Fibroblast of lung (primary cell): ENCODE results near the gene UFC1. TPM values are rescaled to one million over a fixed set of nuclear protein-coding genes. Genes with fewer than 3 reads are reported as not detected.

Experiments
- DNase-seq, 2 donors: peaks; one replicate each; pipeline versions ENCODE4 v3.0.0 to v3.0.0-alpha.2; 2010; ENCODE audit warnings: low read depth in 2 of 2
- H2AFZ ChIP-seq: 2 replicates; pipeline ENCODE4 v1.5.1; 2012; ENCODE audit warnings: low read length, control low read depth, inconsistent platforms
- H3K27ac ChIP-seq: 2 replicates; pipeline ENCODE4 v1.5.1; 2011; ENCODE audit warnings: low read length, control low read depth; ENCODE audit not compliant: insufficient read depth
- H3K27me3 ChIP-seq: 2 replicates; pipeline ENCODE4 v1.5.1; 2011; ENCODE audit warnings: mild to moderate bottlenecking, low read length; ENCODE audit not compliant: control insufficient read depth, insufficient read depth
- H3K36me3 ChIP-seq: 2 replicates; pipeline ENCODE4 v1.5.1; 2011; ENCODE audit warnings: low read length; ENCODE audit not compliant: control insufficient read depth, insufficient read depth
- H3K4me1 ChIP-seq: 2 replicates; pipeline ENCODE4 v1.5.1; 2011; ENCODE audit warnings: low read length; ENCODE audit not compliant: control insufficient read depth, insufficient read depth; ENCODE audit errors: extremely low read depth
- H3K4me2 ChIP-seq: 2 replicates; pipeline ENCODE4 v1.5.1; 2011; ENCODE audit warnings: low read length, control low read depth; ENCODE audit not compliant: insufficient read depth; ENCODE audit errors: extremely low read depth
- H3K4me3 ChIP-seq, 4 experiments: fragments of 200-600 bp in 1 of 4; sonication (generic) in 1 of 4; replicated peaks in 1 of 4; 2 replicates each; pipeline ENCODE4 v1.5.1; 2011 to 2016; ENCODE audit warnings: low read length in 4 of 4, low read depth in 3 of 4, mild to moderate bottlenecking in 3 of 4, control low read depth in 2 of 4, inconsistent platforms in 1 of 4, mixed read lengths in 1 of 4; ENCODE audit not compliant: insufficient read depth in 1 of 4; ENCODE audit errors: control extremely low read depth in 1 of 4
- H3K79me2 ChIP-seq: 2 replicates; pipeline ENCODE4 v1.5.1; 2012; ENCODE audit warnings: mild to moderate bottlenecking, low read length, inconsistent platforms; ENCODE audit not compliant: control insufficient read depth, insufficient read depth
- H3K9ac ChIP-seq: 2 replicates; pipeline ENCODE4 v1.5.1; 2011; ENCODE audit warnings: mild to moderate bottlenecking, low read length, control low read depth; ENCODE audit not compliant: insufficient read depth
- H3K9me3 ChIP-seq: 2 replicates; pipeline ENCODE4 v1.5.1; 2012; ENCODE audit warnings: low read depth, low read length; ENCODE audit not compliant: control insufficient read depth, insufficient read depth
- H4K20me1 ChIP-seq: 2 replicates; pipeline ENCODE4 v1.5.1; 2011; ENCODE audit warnings: low read length; ENCODE audit not compliant: control insufficient read depth, insufficient read depth; ENCODE audit errors: extremely low read depth
- CTCF ChIP-seq, 2 donors: IDR thresholded peaks in 1 of 2; conservative IDR thresholded peaks in 1 of 2; 1 replicate in 1 of 2; 2 replicates in 1 of 2; pipeline ENCODE4 v1.5.1; 2011 to 2012; ENCODE audit warnings: low read length in 2 of 2, control low read depth in 1 of 2, inconsistent platforms in 1 of 2, low read depth in 1 of 2, mild to moderate bottlenecking in 1 of 2
- EZH2 ChIP-seq: IDR thresholded peaks from 2 replicates; pipeline ENCODE4 v1.5.1; 2012; ENCODE audit warnings: low read length, control low read depth, mild to moderate bottlenecking; ENCODE audit errors: missing control alignments
- polyA plus RNA-seq, 2 donors: library from polyadenylated mRNA; depleted of rRNA in 1 of 2; stranded (reverse) in 1 of 2; unstranded in 1 of 2; fragments of >200 nt; gene quantifications; 2 replicates each; pipeline ENCODE4 v1.2.1, GENCODE V29; 2011 to 2012; ENCODE audit warnings: missing spikeins in 1 of 2
- total RNA-seq: library from RNA; depleted of rRNA; stranded (reverse); fragments of >200 nt; gene quantifications from 2 replicates; pipeline ENCODE4 v1.2.1, GENCODE V29; 2014

UFC1 gene
- total and polyA plus RNA-seq, 2 donors (not counting 1 experiment from before 2014, with no cell fraction given), result 87.0 to 154 TPM

- TF ChIP-seq CTCF (conservative IDR thresholded peaks at IDR 0.05 in 1 of 2, IDR thresholded peaks at IDR 0.05 in 1 of 2; ENCODE audit: low read depth in 1 of 2, low read length in 2 of 2) (no peak), EZH2 (no peak)
- Histone ChIP-seq H3K27me3 (no peaks in the 10 kb centered on the region), H3K9ac (peak overlapping the region; percentile 69), H3K4me1 (peaks cover 11% of the 10 kb centered on the region), H3K9me3 (no peaks in the 10 kb centered on the region), H2AFZ (peak overlapping the region; percentile 87), H3K27ac (peak overlapping the region; percentile 91), H4K20me1 (no peaks in the 10 kb centered on the region), H3K79me2 (peaks cover 2% of the 10 kb centered on the region), H3K4me3 (peak overlapping the region; percentile 76 to 88 (median 84)), H3K4me2 (peak overlapping the region; percentile 100), H3K36me3 (peaks cover 18% of the 10 kb centered on the region)
- no peak for DNase-seq
Measured at GRCh38 chr1:161166669-161167548, 13.1 kb downstream of the UFC1 start.

GRCh38 chr1:161168906-161169305 lies 15.1 kb downstream of the UFC1 start:
- no peak overlapping the region for H2AFZ ChIP-seq
- peaks cover 13% of the 10 kb centered on the region for H3K36me3 ChIP-seq
- no peaks in the 10 kb centered on the region for H3K27me3 ChIP-seq
- H3K4me3 ChIP-seq, result no peak overlapping the region
- H3K4me1 ChIP-seq, result peaks cover 26% of the 10 kb centered on the region
- H4K20me1 ChIP-seq, result no peaks in the 10 kb centered on the region
- no peak overlapping the region for H3K27ac ChIP-seq
- H3K79me2 ChIP-seq, result peaks cover 2% of the 10 kb centered on the region
- no peak for DNase-seq
- TF ChIP-seq EZH2, result no peak
- TF ChIP-seq CTCF (conservative IDR thresholded peaks at IDR 0.05 in 1 of 2, IDR thresholded peaks at IDR 0.05 in 1 of 2; ENCODE audit: low read depth in 1 of 2, low read length in 2 of 2), result no peak
- H3K9me3 ChIP-seq, result no peaks in the 10 kb centered on the region
- no peak overlapping the region for H3K9ac ChIP-seq
- H3K4me2 ChIP-seq, result no peak overlapping the region

- no peak overlapping the region for H2AFZ ChIP-seq
- no peak for TF ChIP-seq EZH2
- TF ChIP-seq CTCF (conservative IDR thresholded peaks at IDR 0.05 in 1 of 2, IDR thresholded peaks at IDR 0.05 in 1 of 2; ENCODE audit: low read depth in 1 of 2, low read length in 2 of 2), result peak in 1 of 2 donors; percentile 32
- H4K20me1 ChIP-seq, result no peaks in the 10 kb centered on the region
- H3K9me3 ChIP-seq, result no peaks in the 10 kb centered on the region
- no peak overlapping the region for H3K4me3 ChIP-seq
- no peak for DNase-seq
- H3K9ac ChIP-seq, result no peak overlapping the region
- H3K79me2 ChIP-seq, result peaks cover 2% of the 10 kb centered on the region
- peaks cover 22% of the 10 kb centered on the region for H3K4me1 ChIP-seq
- H3K27me3 ChIP-seq, result no peaks in the 10 kb centered on the region
- H3K4me2 ChIP-seq, result no peak overlapping the region
- H3K27ac ChIP-seq, result no peak overlapping the region
- peaks cover 9% of the 10 kb centered on the region for H3K36me3 ChIP-seq
Measured at GRCh38 chr1:161171191-161171590, 17.4 kb downstream of the UFC1 start.
